GM19324 (cell line): ENCODE data around the gene TKTL1.

Experiments used
- ATAC-seq: cut with Tn5 transposase; IDR thresholded peaks from one replicate; pipeline ENCODE4 v1.9.1; 2021; ENCODE audit warnings: mild to moderate bottlenecking, moderate library complexity; ENCODE audit not compliant: unreplicated experiment, low FRiP score

Gene TKTL1

GRCh38 chrX:154309041-154309775, 13.6 kb downstream of the TKTL1 start:
- no peak for ATAC-seq

DNA sequence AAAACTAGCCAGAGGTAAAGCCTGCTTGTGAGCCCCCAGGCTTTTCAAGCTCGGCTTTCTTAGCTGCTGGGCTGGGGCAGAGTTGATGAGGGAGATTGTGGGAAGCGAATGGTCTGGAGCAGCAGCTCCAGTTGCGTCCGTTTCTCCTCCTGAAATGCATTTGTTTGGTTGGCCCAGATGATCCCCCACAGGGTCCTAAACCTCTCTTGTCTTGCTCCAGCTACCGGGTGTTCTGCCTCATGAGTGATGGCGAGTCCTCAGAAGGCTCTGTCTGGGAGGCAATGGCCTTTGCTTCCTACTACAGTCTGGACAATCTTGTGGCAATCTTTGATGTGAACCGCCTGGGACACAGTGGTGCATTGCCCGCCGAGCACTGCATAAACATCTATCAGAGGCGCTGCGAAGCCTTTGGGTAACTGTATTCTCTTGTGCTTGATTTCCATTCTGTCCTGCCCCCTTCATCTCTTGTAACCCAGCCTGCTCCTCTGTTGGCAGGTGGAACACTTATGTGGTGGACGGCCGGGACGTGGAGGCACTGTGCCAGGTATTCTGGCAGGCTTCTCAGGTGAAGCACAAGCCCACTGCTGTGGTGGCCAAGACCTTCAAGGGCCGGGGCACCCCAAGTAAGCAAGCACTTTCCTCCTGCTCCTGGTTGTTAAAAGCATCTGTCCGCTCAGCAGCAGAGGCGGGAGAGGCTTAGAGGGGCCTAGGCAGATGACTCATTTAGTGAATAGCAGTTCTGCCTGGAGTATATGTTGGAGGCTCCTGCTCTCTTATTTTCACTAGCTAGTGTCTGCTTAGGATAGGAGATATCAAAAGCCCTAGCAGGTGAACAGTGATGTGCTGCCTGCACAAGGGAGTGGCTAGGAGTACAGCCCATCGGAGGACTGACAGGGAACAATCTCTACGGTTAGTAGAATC, 15.3 kb downstream of the TKTL1 start:
- ATAC-seq, result no peak

- ATAC-seq, result no peak
Observed at GRCh38 chrX:154312116-154312515, 16.5 kb downstream of the TKTL1 start.

DNA sequence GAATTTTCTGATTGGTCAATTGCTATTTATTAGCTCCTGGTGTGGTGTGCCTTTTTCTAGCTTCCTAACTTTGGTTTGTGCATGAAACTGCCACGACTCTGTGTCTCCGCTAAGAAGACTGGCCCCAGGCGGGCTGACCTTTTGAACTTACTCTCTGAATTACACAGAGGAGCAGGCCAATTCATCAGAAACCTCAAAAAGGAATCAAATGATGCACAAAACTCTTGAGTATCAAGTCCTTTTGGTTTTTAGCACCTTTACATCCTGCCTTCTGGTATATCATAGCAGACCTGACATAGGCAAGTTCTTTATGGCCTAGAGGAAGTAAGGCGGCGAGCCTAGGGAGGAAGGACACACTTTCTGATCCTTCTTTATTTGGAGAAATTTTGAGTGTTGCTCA, 17.6 kb downstream of the TKTL1 start:
- no peak for ATAC-seq

- no peak for ATAC-seq
Observed at GRCh38 chrX:154315416-154315815, 19.8 kb downstream of the TKTL1 start.

GRCh38 chrX:154317391-154317995, 21.9 kb downstream of the TKTL1 start:
- no peak for ATAC-seq

- no peak for ATAC-seq
Observed at GRCh38 chrX:154320406-154320805, 24.8 kb downstream of the TKTL1 start.

GRCh38 chrX:154321152-154321551, 25.6 kb downstream of the TKTL1 start:
- ATAC-seq, result no peak

GRCh38 chrX:154321594-154321993, 26.0 kb downstream of the TKTL1 start:
- no peak for ATAC-seq

DNA sequence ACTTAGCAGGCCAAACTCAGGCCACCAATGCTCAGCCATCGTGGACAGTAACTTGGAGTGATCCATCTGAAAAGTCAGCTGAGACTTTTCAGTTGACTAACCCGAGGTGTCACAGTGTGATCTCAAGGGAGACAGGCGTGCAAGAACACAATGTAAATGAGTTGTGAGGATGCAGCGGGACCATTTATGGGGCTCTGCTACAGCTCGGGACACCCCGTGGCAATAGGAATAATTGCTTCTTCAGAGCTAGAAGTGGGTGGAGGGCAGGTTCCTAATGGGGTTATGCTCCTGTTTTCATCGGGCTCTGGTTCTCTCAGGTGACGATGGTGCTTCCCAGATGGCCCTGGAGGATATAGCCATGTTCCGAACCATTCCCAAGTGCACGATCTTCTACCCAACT, 27.3 kb downstream of the TKTL1 start:
- no peak for ATAC-seq

DNA sequence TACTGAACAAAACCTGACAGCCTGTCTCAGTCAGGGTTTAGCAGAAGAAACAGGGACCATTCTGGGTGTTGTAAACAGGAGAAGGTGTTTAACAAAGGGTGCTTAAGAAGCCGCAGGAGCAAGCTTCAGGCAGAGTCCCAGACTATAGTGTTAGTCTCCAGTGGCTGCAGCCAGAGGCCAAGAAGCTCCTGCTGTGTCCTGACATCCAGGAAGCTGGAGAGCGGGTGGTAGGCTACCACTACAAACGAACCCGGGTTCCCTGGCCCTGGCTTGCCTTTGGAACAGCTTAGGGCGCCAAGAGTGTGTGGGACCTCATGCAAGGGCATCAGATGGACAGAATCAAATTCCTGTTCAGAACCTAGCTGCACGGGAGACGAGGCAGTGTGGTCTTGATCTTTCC, 27.9 kb downstream of the TKTL1 start:
- ATAC-seq, result no peak

DNA sequence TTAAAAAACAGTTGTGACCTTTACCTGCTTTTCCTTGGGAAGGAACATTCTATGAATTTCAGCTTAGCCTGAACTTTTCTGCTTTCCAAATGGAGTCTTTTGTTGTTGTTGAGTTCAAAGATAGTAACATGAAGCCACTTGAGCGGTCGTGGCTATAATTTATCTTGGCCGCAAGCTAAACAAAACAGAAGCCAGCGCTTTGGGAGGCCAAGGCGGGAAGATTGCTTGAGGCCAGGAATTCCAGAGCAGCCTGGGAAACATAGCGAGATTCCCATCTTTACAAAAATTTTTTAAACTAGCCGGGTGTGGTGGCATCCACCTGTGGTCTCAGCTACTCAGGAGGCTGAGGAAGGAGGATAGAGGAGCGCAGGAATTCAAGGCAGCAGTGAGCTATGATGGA, 29.9 kb downstream of the TKTL1 start:
- no peak for ATAC-seq

DNA sequence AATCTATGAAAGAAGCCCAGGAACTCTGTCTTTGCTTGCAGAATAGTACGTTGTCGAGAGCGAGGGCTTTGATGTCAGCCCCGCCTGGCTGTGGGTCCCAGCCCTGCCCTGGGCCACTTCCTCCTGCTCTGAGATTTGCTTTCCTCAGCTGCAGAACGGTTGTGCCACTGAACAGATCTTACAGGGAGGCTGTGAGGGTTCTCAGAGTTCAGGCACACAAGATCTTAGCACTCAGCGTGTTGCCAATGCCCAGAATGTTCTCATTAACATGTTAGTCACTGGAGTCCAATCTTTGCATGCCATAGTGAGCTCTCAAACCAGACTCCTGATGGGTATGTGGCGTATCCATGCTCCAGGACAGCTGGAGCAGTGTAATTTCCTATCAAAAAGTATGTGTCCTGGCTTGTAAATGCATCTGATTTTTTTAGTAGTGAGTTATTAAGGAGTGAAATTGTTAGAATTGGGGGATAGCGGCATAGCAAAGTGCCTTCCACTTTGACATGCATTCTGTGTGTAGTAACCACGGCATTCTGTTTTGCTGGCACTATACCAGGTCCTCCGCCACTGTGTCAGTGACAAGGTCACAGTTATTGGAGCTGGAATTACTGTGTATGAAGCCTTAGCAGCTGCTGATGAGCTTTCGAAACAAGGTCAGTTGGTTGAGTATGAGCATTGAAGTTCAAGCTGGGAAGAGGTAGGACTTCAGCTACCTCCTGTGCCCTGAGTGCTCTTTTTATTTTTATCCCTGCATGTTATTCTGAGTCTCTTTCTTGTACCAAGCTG, 31.6 kb downstream of the TKTL1 start:
- no peak for ATAC-seq

DNA sequence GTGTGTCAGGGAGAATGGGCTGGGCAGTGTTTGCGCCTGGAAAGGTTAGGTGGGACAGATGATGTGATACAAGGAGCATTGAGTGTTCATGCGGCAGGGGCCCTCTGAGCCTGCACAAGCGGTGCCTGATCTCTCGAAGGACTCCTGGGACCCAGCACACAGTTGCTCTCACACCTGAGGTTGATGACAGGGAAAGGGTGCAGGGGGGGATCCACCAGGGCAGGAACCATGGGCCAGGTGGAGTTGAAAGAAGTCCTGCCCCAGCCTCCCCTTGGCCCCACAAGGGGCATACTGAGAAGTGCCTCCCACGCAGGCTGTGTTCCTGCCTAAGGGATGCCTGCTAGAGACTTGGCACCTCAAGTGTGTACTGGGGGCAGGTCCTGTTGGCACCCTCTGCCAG, 33.1 kb downstream of the TKTL1 start:
- ATAC-seq, result no peak

DNA sequence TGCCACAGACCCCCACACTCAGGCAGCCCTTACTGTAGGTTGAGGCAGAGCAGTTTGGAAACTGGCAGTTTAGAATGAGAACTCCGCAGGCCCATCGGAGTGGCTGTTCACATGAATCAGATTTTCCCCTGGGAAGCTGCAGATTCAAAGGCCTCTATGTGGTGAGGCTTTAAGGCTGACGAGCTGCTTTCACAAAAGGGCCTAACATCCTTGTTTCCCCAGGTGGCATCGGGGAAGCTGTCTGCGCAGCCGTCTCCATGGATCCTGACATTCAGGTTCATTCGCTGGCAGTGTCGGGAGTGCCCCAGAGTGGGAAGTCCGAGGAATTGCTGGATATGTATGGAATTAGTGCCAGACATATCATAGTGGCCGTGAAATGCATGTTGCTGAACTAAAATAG, 33.7 kb downstream of the TKTL1 start:
- ATAC-seq, result no peak

DNA sequence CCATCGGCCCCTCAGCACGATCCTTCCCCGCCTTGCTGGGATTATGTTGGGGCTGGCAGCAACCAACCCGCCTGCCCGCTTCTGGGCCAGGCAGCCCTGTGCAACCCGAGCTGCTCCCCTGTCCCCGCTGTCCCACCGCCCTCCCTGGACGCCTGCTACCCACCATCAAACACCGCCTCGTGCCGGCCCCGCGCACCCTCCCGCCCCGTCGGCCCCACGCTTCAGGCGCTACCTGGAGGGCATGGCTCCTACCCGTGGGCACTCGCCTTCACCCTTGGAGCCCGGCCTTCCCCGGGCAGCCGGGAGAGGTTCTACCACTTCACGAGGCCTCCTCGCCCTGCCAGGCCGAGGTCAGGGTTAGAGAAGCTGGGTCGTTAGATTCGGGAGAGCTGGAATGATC, 37.0 kb downstream of the TKTL1 start:
- ATAC-seq, result no peak

- ATAC-seq, result no peak
Observed at GRCh38 chrX:154333116-154333515, 37.5 kb downstream of the TKTL1 start.

DNA sequence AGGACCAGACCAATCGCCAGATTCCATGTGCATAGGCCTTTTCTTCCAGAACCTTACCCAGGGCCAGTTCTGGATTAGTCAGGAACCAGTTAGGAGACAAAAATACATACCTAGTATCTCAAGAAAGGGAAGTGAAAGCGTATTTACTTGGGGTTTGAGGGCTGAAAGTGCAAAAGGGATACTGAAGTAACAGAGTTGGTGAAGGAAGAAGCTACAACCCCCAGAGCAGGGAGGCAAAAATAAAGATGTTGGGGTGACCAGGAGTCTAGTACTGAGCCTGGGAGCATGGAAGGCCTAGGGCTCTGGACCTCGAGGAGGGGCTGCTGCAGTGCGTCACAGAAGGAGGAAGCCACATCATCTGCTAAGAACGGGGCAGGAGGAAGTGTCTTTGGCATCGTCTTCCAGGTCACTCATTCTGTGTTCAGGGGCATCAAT, 38.3 kb downstream of the TKTL1 start:
- ATAC-seq, result peak; percentile 56

- ATAC-seq, result no peak
Observed at GRCh38 chrX:154334496-154334895, 38.9 kb downstream of the TKTL1 start.
